ENCODE results near the gene ERBIN. TPM values are rescaled to one million over a fixed set of nuclear protein-coding genes. Genes with fewer than 3 reads are reported as not detected.

Gene ERBIN
- total and polyA plus RNA-seq, 9 of the 15 experiments (the other 6 are each of a cell fraction or from before 2014, with no cell fraction given), result 11.9 to 72.8 (median 41.7) TPM

- Histone ChIP-seq H4K20me1 (replicated peaks; ENCODE audit: control insufficient read depth, insufficient read depth, low read length) (no peaks in the 10 kb centered on the region), H3K4me1 (replicated peaks in 1 of 2; ENCODE audit: control insufficient read depth in 2 of 2, insufficient read depth in 2 of 2, low read length in 2 of 2) (no peaks in the 10 kb centered on the region), H3K4me2 (ENCODE audit: insufficient read depth, low read length) (no peak overlapping the region), H3K9ac (ENCODE audit: insufficient read depth in 1 of 2, low read depth in 2 of 2, low read length in 2 of 2) (no peak overlapping the region), H3K36me3 (ENCODE audit: control insufficient read depth, insufficient read depth, low read length) (peaks cover 44% of the 10 kb centered on the region; the same call in 2 of the 3 replicates), H3K9me3 (replicated peaks; ENCODE audit: control insufficient read depth, insufficient read depth, low read depth, low read length) (no peaks in the 10 kb centered on the region), H3K79me2 (ENCODE audit: control insufficient read depth, insufficient read depth, low read length) (no peaks in the 10 kb centered on the region), H3K27ac (ENCODE audit: extremely low read depth, low read depth, low read length) (no peak overlapping the region), H2AFZ (ENCODE audit: low read depth, low read length) (no peak overlapping the region), H3K4me3 (no peak overlapping the region), H3K9me1 (ENCODE audit: control insufficient read depth, insufficient read depth, low read length) (no peaks in the 10 kb centered on the region), H3K27me3 (ENCODE audit: control insufficient read depth in 2 of 2, insufficient read depth in 2 of 2, low read length in 2 of 2) (no peaks in the 10 kb centered on the region)
- in situ Hi-C loops (cut with MboI), result no loop called here
- TF ChIP-seq ZFX (CRISPR knock-in tag; IDR thresholded peaks at IDR 0.05), result no peak
- no peak for TF ChIP-seq ZBTB7A (IDR thresholded peaks at IDR 0.05; ENCODE audit: borderline replicate concordance, control insufficient read depth, low read depth, low read length)
- intact Hi-C loops (cut with micrococcal nuclease), result no loop called here
- ATAC-seq (no peak), DNase-seq (ENCODE audit: extremely low read depth in 1 of 4, low spot score in 3 of 4) (no peak), FAIRE-seq (no peak)
- POLR2A ChIA-PET, result no interaction called here
- BruUV-seq (replicated peaks), result no TSS peak
- CTCF ChIA-PET (ENCODE audit: low intra/inter-chr PET ratio), result no interaction called here
Measured at GRCh38 chr5:66074901-66075300, 148.5 kb downstream of the ERBIN start.

- no peaks in the 10 kb centered on the region for H3K9me1 ChIP-seq (ENCODE audit: control insufficient read depth, insufficient read depth, low read length)
- no peak overlapping the region for H3K27ac ChIP-seq (ENCODE audit: extremely low read depth, low read depth, low read length)
- H3K4me2 ChIP-seq (ENCODE audit: insufficient read depth, low read length), result no peak overlapping the region
- BruUV-seq (replicated peaks), result no TSS peak
- ATAC-seq (no peak), FAIRE-seq (no peak), DNase-seq (ENCODE audit: extremely low read depth in 1 of 4, low spot score in 3 of 4) (no peak)
- H2AFZ ChIP-seq (ENCODE audit: low read depth, low read length), result no peak overlapping the region
- H3K27me3 ChIP-seq (ENCODE audit: control insufficient read depth in 2 of 2, insufficient read depth in 2 of 2, low read length in 2 of 2), result no peaks in the 10 kb centered on the region
- H4K20me1 ChIP-seq (replicated peaks; ENCODE audit: control insufficient read depth, insufficient read depth, low read length), result no peaks in the 10 kb centered on the region
- 97% methylated on average over 2 of the region's 2 CpGs for WGBS (ENCODE audit: insufficient coverage, low coverage, missing lambda C conversion rate)
- TF ChIP-seq ZBTB17 (CRISPR knock-in tag; IDR thresholded peaks at IDR 0.05) (no peak), SMAD2 (IDR thresholded peaks at IDR 0.05; ENCODE audit: low read depth, low read length) (no peak), CEBPB (tag; IDR thresholded peaks at IDR 0.05) (peak; percentile 85), CEBPG (CRISPR knock-in tag; IDR thresholded peaks at IDR 0.05) (no peak), CEBPG (tag; conservative IDR thresholded peaks at IDR 0.05 in 1 of 2, IDR thresholded peaks at IDR 0.05 in 1 of 2) (peak; percentile 64 to 76)
- H3K36me3 ChIP-seq (ENCODE audit: control insufficient read depth, insufficient read depth, low read length), result peaks cover 37% of the 10 kb centered on the region
- H3K79me2 ChIP-seq (ENCODE audit: control insufficient read depth, insufficient read depth, low read length), result no peaks in the 10 kb centered on the region
- H3K9me3 ChIP-seq (replicated peaks; ENCODE audit: control insufficient read depth, insufficient read depth, low read depth, low read length), result no peaks in the 10 kb centered on the region
- no peak overlapping the region for H3K4me3 ChIP-seq
- intact Hi-C loops (cut with micrococcal nuclease), result no loop called here
- no peak overlapping the region for H3K9ac ChIP-seq (ENCODE audit: insufficient read depth in 1 of 2, low read depth in 2 of 2, low read length in 2 of 2)
- in situ Hi-C loops (cut with MboI), result no loop called here
- H3K4me1 ChIP-seq (replicated peaks in 1 of 2; ENCODE audit: control insufficient read depth in 2 of 2, insufficient read depth in 2 of 2, low read length in 2 of 2), result no peaks in the 10 kb centered on the region
- ChIA-PET CTCF (ENCODE audit: low intra/inter-chr PET ratio) (no interaction called here), POLR2A (no interaction called here)
Measured at GRCh38 chr5:66080664-66081063, 154.3 kb downstream of the ERBIN start.

Data from K562 (cell line).